K562 (cell line): Measurements from ENCODE around the gene GALNT9.

Source experiments
- CBX3 ChIP-seq, 2 experiments: IDR thresholded peaks; 1 replicate in 1 of 2; 2 replicates in 1 of 2; pipeline ENCODE4 v1.6.1; 2012; ENCODE audit warnings: inconsistent platforms in 2 of 2, low read length in 2 of 2, borderline replicate concordance in 1 of 2, control low read depth in 1 of 2
- CEBPB ChIP-seq: fragments of 450-650 bp; IDR thresholded peaks from 2 replicates; pipeline ENCODE4 v1.6.1; 2016; ENCODE audit warnings: missing genetic modification characterization, missing compliant biosample characterization
- CTCF ChIP-seq, 3 experiments: IDR thresholded peaks in 2 of 3; conservative IDR thresholded peaks in 1 of 3; 2 replicates each; pipeline ENCODE4 v1.5.1; 2011 to 2012; ENCODE audit warnings: low read length in 3 of 3, mild to moderate bottlenecking in 3 of 3, control low read depth in 2 of 3, improper control_type of control experiment in 1 of 3, inconsistent platforms in 1 of 3, low read depth in 1 of 3, mixed read lengths in 1 of 3, moderate library complexity in 1 of 3; ENCODE audit not compliant: insufficient read depth in 2 of 3
- GABPA ChIP-seq: fragments of 200-800 bp; sonication (Bioruptor generic); conservative IDR thresholded peaks from 2 replicates; pipeline ENCODE4 v1.6.1; 2016; ENCODE audit warnings: low read depth, missing genetic modification characterization, missing compliant biosample characterization
- KDM5B ChIP-seq: fragments of 200-600 bp; sonication (generic); IDR thresholded peaks from 2 replicates; pipeline ENCODE4 v1.6.1; 2012; ENCODE audit warnings: low read depth, mild to moderate bottlenecking, moderate library complexity, low read length, control low read depth, inconsistent platforms; ENCODE audit not compliant: insufficient replicate concordance
- MTF1 ChIP-seq: fragments of 250-450 bp; sonication (Bioruptor Pico); IDR thresholded peaks from 2 replicates; pipeline ENCODE4 v1.9.0; 2021; ENCODE audit warnings: moderate library complexity, mild to moderate bottlenecking, inconsistent platforms, borderline replicate concordance
- SMAD3 ChIP-seq: fragments of 450-650 bp; formaldehyde crosslinking; conservative IDR thresholded peaks from 2 replicates; pipeline ENCODE4 v1.4.0; 2020; ENCODE audit warnings: mild to moderate bottlenecking
- SRSF9 ChIP-seq: fragments of 200-400 bp; formaldehyde crosslinking; IDR thresholded peaks from 2 replicates; pipeline ENCODE4 v1.6.1; 2017; ENCODE audit warnings: low read depth, low read length, borderline replicate concordance
- STAT6 ChIP-seq: sonication (generic); formaldehyde crosslinking; IDR thresholded peaks from 2 replicates; pipeline ENCODE4 v1.8.1; 2023; ENCODE audit warnings: mild to moderate bottlenecking, missing genetic modification reagents
- ZNF639 ChIP-seq, 2 experiments: fragments of 200-800 bp in 1 of 2; sonication (Bioruptor generic) in 1 of 2; sonication (generic) in 1 of 2; formaldehyde crosslinking in 1 of 2; IDR thresholded peaks in 1 of 2; conservative IDR thresholded peaks in 1 of 2; 2 replicates each; pipeline versions ENCODE4 v1.5.0 to v1.6.1; 2016 to 2020; ENCODE audit warnings: missing compliant biosample characterization in 1 of 2, missing genetic modification characterization in 1 of 2, missing genetic modification reagents in 1 of 2
- ZNF655 ChIP-seq: fragments of 250-450 bp; sonication (Bioruptor Pico); IDR thresholded peaks from 2 replicates; pipeline ENCODE4 v1.5.0; 2021

GRCh38 chr12:132257955-132258490 is 71.4 kb downstream of the GALNT9 start:
- no peak for TF ChIP-seq STAT6 (CRISPR knock-in tag)
- TF ChIP-seq MTF1: no peak
- no peak for TF ChIP-seq CTCF (IDR thresholded peaks at IDR 0.05 in 2 of 3, conservative IDR thresholded peaks at IDR 0.05 in 1 of 3; ENCODE audit: insufficient read depth in 2 of 3, low read depth in 1 of 3, low read length in 3 of 3)
- TF ChIP-seq CEBPB: no peak
- TF ChIP-seq CBX3 (IDR thresholded peaks at IDR 0.05; ENCODE audit: borderline replicate concordance in 1 of 2, low read length in 2 of 2): no peak
- no peak for TF ChIP-seq SMAD3 (CRISPR knock-in tag)
- TF ChIP-seq KDM5B: no peak
- no peak for TF ChIP-seq ZNF639 (CRISPR knock-in tag; conservative IDR thresholded peaks at IDR 0.05 in 1 of 2, IDR thresholded peaks at IDR 0.05 in 1 of 2)
- TF ChIP-seq GABPA (tag): no peak
- TF ChIP-seq ZNF655 (CRISPR knock-in tag): no peak
- TF ChIP-seq SRSF9: no peak
